Fibroblast of mammary gland (primary cell): ENCODE results near the gene VPS13D.
A peak's percentile ranks its signal among the peaks of the same experiment; 100 is the strongest.

Experiments
- DNase-seq: peaks from one replicate; pipeline ENCODE4 v3.0.0-alpha.2; 2010; ENCODE audit warnings: low read depth
- H3K4me3 ChIP-seq: 2 replicates; pipeline ENCODE4 v1.5.1; 2011; ENCODE audit warnings: low read depth, mild to moderate bottlenecking, low read length, moderate library complexity; ENCODE audit not compliant: control insufficient read depth
- TF ChIP-seq, protein P1 (sequence below): conservative IDR thresholded peaks from 2 replicates; pipeline ENCODE4 v1.5.1; 2011; ENCODE audit warnings: low read depth, low read length, inconsistent platforms; ENCODE audit not compliant: control insufficient read depth, insufficient read depth

The VPS13D gene

DNA sequence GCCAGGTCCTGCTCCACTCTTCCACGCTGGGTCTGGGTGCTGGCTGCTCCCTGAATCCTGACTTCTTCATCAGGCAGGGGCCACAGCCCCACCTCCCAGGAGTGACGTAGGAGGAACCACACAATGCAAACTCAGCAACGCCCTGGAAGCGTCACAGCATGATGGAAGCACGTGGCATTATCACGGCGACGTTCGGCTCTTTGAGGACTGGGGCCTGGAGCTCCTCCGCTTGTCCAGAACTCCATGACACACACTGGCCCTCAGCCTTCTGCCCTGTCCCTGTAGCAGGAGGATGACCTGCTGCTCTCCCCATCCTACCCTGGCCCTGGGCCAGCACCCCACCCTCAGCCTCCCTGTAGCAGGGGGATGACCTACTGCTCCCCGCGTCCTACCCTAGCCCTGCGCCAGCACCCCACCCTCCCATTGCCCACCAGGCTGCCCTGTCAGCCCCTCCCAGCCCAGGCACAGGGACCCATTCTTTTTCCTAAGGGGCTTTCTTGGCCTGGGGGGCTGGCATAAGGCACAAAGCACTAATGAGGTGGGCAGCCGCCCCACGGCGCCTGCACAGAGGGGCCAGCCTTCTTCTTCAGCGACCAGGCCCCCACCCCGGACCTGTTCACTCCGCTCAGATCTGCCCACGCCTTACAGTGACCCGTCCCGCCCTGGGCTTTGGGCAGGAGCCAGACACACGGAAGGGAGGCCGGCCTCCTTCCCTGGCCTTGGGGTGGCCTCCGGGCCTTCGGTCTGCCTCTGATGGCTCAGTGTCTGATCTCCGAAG lies 322.5 kb downstream of the VPS13D start:
- H3K4me3 ChIP-seq = no peak overlapping the region
- TF ChIP-seq, protein P1, sequence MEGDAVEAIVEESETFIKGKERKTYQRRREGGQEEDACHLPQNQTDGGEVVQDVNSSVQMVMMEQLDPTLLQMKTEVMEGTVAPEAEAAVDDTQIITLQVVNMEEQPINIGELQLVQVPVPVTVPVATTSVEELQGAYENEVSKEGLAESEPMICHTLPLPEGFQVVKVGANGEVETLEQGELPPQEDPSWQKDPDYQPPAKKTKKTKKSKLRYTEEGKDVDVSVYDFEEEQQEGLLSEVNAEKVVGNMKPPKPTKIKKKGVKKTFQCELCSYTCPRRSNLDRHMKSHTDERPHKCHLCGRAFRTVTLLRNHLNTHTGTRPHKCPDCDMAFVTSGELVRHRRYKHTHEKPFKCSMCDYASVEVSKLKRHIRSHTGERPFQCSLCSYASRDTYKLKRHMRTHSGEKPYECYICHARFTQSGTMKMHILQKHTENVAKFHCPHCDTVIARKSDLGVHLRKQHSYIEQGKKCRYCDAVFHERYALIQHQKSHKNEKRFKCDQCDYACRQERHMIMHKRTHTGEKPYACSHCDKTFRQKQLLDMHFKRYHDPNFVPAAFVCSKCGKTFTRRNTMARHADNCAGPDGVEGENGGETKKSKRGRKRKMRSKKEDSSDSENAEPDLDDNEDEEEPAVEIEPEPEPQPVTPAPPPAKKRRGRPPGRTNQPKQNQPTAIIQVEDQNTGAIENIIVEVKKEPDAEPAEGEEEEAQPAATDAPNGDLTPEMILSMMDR = no peak
- DNase-seq = no peak

DNA sequence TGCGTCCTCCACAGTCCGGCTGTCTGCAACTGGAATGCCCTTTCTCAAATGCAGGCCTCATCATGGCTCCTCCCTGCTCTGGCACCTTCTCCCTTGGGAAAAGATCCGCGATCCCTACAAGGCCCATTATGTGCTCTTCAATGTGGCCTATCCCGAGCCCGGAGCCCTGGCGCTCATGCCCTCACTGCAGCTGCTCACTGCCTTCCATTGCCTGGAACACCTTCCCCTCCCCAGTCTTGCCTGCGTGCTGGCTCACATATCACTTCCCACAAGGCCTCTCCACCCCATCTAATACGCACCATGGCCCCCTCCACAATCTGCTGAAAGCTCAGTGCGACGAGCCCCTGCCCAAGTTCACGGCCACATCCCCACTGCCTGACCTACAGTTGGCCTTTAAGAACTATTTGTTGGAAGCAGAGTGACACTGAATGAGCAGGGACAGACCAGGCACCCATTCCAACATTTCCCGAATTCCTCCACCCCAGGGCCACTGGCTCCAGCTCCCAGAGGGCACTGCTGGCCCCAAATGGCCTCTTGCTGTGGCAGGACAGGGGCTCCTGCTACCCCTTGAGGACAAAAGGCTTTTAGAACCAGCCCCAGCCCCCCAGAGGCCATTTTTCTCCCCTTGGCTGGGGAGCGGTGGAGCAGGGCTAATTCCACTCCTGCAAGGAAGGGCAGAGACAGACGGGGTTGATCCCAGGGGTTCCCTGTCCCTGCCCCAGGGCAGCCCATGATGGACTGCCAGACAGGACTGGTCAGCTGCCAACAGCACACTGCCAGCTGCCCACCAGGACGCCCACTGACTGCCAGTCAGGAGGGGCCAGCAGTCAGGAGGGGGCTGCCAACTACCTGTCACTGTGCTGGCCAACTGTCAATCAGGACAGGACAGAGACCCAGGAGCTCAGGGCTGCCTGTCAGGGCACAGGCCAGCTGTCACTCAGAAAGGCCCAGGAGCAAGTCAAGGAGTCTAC lies 323.4 kb downstream of the VPS13D start:
- no peak for DNase-seq
- no peak overlapping the region for H3K4me3 ChIP-seq
- TF ChIP-seq, protein P1 = no peak

DNA sequence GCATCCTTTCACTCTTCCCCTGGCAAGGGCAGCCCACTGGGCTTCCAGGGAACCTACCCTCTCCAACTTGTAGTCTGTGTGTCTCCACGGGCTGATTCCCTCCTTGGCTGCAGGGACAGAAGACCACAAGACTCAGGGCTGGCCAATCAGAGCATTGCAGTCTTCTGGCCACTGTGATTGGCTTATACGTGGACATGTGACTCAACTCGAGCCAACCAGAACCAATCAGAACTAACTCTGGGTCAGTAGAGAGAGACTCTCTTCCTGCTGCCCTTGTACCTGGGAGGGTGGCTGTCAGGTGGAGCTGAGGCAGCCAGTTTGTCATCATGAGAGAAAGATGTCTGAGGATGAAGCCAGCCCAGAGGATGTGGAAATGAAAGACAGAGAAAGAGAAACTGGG lies 324.1 kb downstream of the VPS13D start:
- H3K4me3 ChIP-seq = no peak overlapping the region
- TF ChIP-seq, protein P1 = no peak
- DNase-seq = peak; percentile 17

DNA sequence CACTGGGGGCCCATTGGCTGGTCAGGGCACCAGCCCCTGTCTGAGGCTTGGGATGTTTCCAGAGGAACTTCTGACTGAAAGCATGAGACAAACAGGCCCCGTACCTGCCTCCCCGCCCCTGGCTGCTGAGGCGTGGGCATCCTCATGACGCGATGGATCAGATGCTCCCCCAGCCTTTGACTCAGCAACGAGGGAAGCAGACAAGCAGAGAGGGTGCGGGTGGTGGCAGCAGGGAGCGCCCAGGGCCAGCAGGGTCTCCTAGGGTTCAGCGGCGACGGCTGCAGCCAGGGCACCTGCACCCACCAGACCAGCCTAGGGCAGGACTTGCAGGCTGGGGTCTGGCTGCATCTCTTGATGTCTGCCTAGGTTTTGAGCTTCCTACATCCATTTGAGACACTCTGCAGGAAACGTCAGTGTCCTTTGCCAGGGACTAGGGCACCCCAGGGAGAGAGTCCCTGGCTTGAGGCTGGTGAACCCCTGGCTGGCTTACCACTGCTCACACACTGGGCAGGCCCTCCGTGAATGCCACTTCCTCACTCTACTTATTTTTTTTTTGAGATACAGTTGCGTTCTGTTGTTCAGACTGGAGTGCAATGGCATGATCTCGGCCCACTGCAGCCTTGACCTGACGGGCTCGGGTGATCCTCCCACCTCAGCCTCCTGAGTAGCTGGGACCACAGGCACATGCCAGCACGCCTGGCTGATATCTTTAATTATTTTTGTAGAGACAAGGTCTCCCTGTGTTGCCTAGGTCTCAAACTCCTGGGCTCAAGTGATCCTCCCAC lies 324.9 kb downstream of the VPS13D start:
- no peak overlapping the region for H3K4me3 ChIP-seq
- no peak for DNase-seq
- TF ChIP-seq, protein P1 = no peak

DNA sequence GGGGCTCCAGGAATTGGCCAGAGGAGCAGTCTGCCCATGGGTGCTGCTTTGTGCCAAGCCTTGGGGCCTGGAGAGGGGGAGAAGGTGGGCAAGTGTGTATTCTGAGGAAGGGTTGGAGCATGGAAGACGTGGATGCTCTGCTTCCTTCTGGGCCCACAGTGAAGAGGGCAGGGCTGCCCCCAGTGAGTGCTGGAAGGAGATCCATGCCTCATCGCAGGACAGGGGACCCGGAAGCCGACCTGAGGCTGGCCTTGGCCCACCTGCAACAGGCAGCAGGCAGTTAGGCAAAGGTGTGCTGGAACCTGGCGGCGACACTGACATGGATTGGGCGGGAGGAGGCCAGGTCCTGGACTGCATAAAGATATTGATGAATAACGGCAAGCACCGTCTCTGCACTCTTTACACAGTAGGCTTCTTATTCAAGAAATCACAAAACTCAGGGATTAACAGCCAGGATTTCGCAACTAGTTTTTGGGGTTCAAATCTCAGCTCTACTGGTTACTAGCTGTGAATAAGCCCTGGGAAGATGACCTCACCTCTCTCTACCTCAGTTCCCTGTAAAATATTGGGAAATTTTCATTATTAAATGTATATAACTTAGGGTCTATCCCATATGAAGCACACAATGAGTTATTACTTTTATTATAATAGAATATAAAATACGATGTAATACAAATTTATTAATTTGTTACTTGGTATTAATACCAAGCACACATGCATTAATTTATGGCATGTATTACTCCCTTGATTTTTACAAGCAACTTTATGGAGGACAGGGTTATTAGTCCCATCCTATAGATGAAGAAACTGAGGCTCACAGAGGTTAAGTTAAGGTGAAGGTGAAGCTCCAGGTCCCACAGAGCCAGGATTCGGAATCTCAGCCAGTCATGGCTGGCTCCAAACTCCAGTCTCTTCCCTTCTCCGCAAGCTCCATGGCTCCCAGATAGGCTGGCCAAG lies 325.9 kb downstream of the VPS13D start:
- no peak overlapping the region for H3K4me3 ChIP-seq
- TF ChIP-seq, protein P1 = no peak
- DNase-seq = no peak
